Measurements from ENCODE around the gene SIRT7.

- TF ChIP-seq CTCF (IDR thresholded peaks at IDR 0.05), result no peak
- no peak for TF ChIP-seq POLR2AphosphoS5 (IDR thresholded peaks at IDR 0.05)
- TF ChIP-seq POLR2A (IDR thresholded peaks at IDR 0.05), result peak in 1 of 4 donors; percentile 37
Measured at GRCh38 chr17:81866440-81867169, 51.4 kb downstream of the SIRT7 start.

All from upper lobe of left lung (tissue), 4 donors.